B cell (primary cell): ENCODE data around the gene SORL1. TPM values are rescaled to one million over a fixed set of nuclear protein-coding genes. Genes with fewer than 3 reads are reported as not detected.

Source experiments
- ATAC-seq: fragments of 200-7000 bp; cut with Tn5 transposase; one replicate; pipeline ENCODE4 v1.10.0; 2021; ENCODE audit warnings: low read depth, mild to moderate bottlenecking, moderate number of reproducible peaks, moderate library complexity
- CTCF ChIA-PET: fragments of 350-600 bp; sonication (Branson Sonifier 250); formaldehyde crosslinking; loops from one replicate; lab custom pipeline; 2021; ENCODE audit warnings: antibody characterized with exemption, inconsistent platforms; lab: Charles Lee
- POLR2A ChIA-PET: fragments of 350-600 bp; sonication (Branson Sonifier 250); formaldehyde crosslinking; loops from one replicate; lab custom pipeline; 2021; ENCODE audit warnings: antibody characterized with exemption; lab: Charles Lee
- DNase-seq: peaks from one replicate; pipeline ENCODE4 v3.0.0; 2013
- H2AFZ ChIP-seq: 2 replicates; pipeline ENCODE4 v1.6.1; 2012; ENCODE audit warnings: mild to moderate bottlenecking, low read depth, low read length; ENCODE audit not compliant: insufficient read depth, poor library complexity, severe bottlenecking
- H3K27ac ChIP-seq, 2 donors: 1 replicate in 1 of 2; 2 replicates in 1 of 2; pipeline ENCODE4 v1.5.1; 2012 to 2013; ENCODE audit warnings: low read length in 2 of 2, mild to moderate bottlenecking in 2 of 2, moderate library complexity in 1 of 2
- H3K27me3 ChIP-seq, 4 experiments: fragments of 200-600 bp in 1 of 4; sonication (generic) in 1 of 4; replicated peaks in 1 of 4; 1 replicate in 2 of 4; 2 replicates in 2 of 4; pipeline versions ENCODE4 v1.6.1 to v1.7.0; 2013 to 2016; ENCODE audit warnings: low read length in 3 of 4, mild to moderate bottlenecking in 2 of 4, mixed read lengths in 1 of 4, moderate library complexity in 1 of 4; ENCODE audit not compliant: insufficient read depth in 4 of 4, control insufficient read depth in 3 of 4; ENCODE audit errors: control extremely low read depth in 1 of 4
- H3K36me3 ChIP-seq, 2 experiments: replicated peaks in 1 of 2; 1 replicate in 1 of 2; 2 replicates in 1 of 2; pipeline versions ENCODE4 v1.6.1 to v1.7.1; 2013; ENCODE audit warnings: low read length in 1 of 2; ENCODE audit not compliant: insufficient read depth in 2 of 2, control insufficient read depth in 1 of 2; ENCODE audit errors: control extremely low read depth in 1 of 2, extremely low read depth in 1 of 2
- H3K4me1 ChIP-seq, 2 donors: fragments of 200-600 bp in 1 of 2; sonication (generic) in 1 of 2; 1 replicate in 1 of 2; 2 replicates in 1 of 2; pipeline versions ENCODE4 v1.5.1 to v1.6.1; 2013 to 2017; ENCODE audit warnings: low read length in 2 of 2; ENCODE audit not compliant: control insufficient read depth in 2 of 2, insufficient read depth in 2 of 2
- H3K4me2 ChIP-seq: replicated peaks from 2 replicates; pipeline ENCODE3; 2012; ENCODE audit warnings: mild to moderate bottlenecking, low read depth, low read length; ENCODE audit not compliant: poor library complexity, severe bottlenecking
- H3K4me3 ChIP-seq, 5 experiments: fragments of 200-600 bp in 1 of 5; sonication (generic) in 1 of 5; 1 replicate in 3 of 5; 2 replicates in 2 of 5; pipeline versions ENCODE4 v1.5.1 to v1.7.0; 2011 to 2016; ENCODE audit warnings: low read length in 4 of 5, mild to moderate bottlenecking in 4 of 5, low read depth in 2 of 5, control low read depth in 1 of 5, moderate library complexity in 1 of 5; ENCODE audit not compliant: insufficient read depth in 1 of 5; ENCODE audit errors: control extremely low read depth in 1 of 5, extremely low read depth in 1 of 5
- H3K79me2 ChIP-seq: fragments of 200-600 bp; sonication (generic); one replicate; pipeline ENCODE4 v1.6.0; 2016; ENCODE audit warnings: low read length; ENCODE audit not compliant: control insufficient read depth, insufficient read depth
- H3K9ac ChIP-seq: fragments of 200-600 bp; sonication (generic); 2 replicates; pipeline ENCODE4 v1.6.1; 2017; ENCODE audit warnings: mild to moderate bottlenecking, low read length, moderate library complexity
- H3K9me3 ChIP-seq, 3 donors: one replicate each; pipeline versions ENCODE4 v1.6.1 to v1.7.1; 2013; ENCODE audit warnings: low read length in 2 of 3; ENCODE audit not compliant: control insufficient read depth in 2 of 3, insufficient read depth in 1 of 3; ENCODE audit errors: control extremely low read depth in 1 of 3
- H4K20me1 ChIP-seq: 2 replicates; pipeline ENCODE4 v1.6.0; 2012; ENCODE audit warnings: mild to moderate bottlenecking, low read length; ENCODE audit not compliant: insufficient read depth, control insufficient read depth, poor library complexity, severe bottlenecking
- H3K27ac Mint-ChIP-seq: one replicate; pipeline ENCODE4 v1.8.0; 2021; ENCODE audit warnings: mixed read lengths
- H3K27me3 Mint-ChIP-seq: one replicate; pipeline ENCODE4 v1.8.0; 2021; ENCODE audit warnings: mixed read lengths
- H3K4me1 Mint-ChIP-seq: one replicate; pipeline ENCODE4 v1.8.0; 2021; ENCODE audit warnings: mixed read lengths
- H3K4me3 Mint-ChIP-seq: one replicate; pipeline ENCODE4 v1.8.0; 2021; ENCODE audit warnings: mixed read lengths
- H3K9me3 Mint-ChIP-seq: one replicate; pipeline ENCODE4 v1.8.0; 2022; ENCODE audit warnings: mixed read lengths; ENCODE audit not compliant: insufficient read depth
- CTCF ChIP-seq: fragments of 200-600 bp; IDR thresholded peaks from one replicate; pipeline ENCODE4 v1.8.0; 2022; ENCODE audit warnings: antibody characterized with exemption, mild to moderate bottlenecking
- EZH2 ChIP-seq: IDR thresholded peaks from 2 replicates; pipeline ENCODE4 v1.6.1; 2012; ENCODE audit warnings: borderline replicate concordance, low read depth, mild to moderate bottlenecking, moderate library complexity, low read length; ENCODE audit not compliant: insufficient read depth, poor library complexity, severe bottlenecking
- WGBS: methylation state at CpG from one replicate; pipeline ENCODE4 v1.1.5; 2013; ENCODE audit warnings: missing lambda C conversion rate; ENCODE audit not compliant: insufficient coverage; 5-methylcytosine and 5-hydroxymethylcytosine counted together
- intact Hi-C: fragments of 100-400 bp; cut with micrococcal nuclease; formaldehyde crosslinking; loops from one replicate; pipeline ENCODE4 v1.10.0; 2022
- polyA plus RNA-seq: library from polyadenylated mRNA; depleted of rRNA; stranded (reverse); fragments of >200 nt; gene quantifications from 2 replicates; pipeline ENCODE4 v1.2.3, GENCODE V29; 2012
- total RNA-seq, 2 donors: library from RNA; stranded (reverse); fragments of 120-200 nt in 1 of 2; gene quantifications; 1 replicate in 1 of 2; 2 replicates in 1 of 2; pipeline versions ENCODE4 v1.2.3 to v1.2.4, GENCODE V29; 2013 to 2022

Gene SORL1
- total and polyA plus RNA-seq, 2 donors (not counting 1 experiment from before 2014, with no cell fraction given), result 13.0 to 396 TPM

DNA sequence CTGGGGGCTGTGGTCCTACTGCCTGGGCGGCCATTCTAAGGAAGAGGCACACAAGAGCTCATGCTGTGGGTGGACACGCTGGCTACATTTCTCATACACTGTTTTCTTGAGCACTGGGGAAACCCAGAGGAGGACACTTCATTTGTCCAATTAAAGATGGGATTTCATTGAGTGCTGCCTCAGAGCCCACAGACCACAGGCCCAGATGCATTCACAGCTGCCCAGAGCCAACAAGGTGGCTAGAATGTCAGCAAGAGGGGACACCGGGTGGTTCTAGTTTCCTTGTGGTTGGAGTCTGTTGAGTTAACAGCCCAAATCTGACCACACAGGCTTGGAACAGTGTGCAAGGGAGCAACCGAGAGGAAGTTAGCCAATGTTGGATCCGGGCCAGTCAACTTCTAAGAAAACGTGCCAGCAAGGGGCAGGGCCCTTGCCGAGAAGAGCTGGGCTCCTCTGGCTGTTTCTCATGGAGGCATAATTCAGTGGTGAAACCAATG lies 35.0 kb upstream of the SORL1 start:
- no peak for ATAC-seq
- Histone ChIP-seq H3K4me2 (no peak overlapping the region), H3K4me1 (peaks cover 31 to 32% of the 10 kb centered on the region in 2 donors), H3K79me2 (no peaks in the 10 kb centered on the region), H3K4me3 (no peak overlapping the region), H4K20me1 (no peaks in the 10 kb centered on the region), H2AFZ (peak overlapping the region; percentile 75), H3K9ac (no peak overlapping the region), H3K9me3 (peaks cover 0 to 5% (median 0%) of the 10 kb centered on the region in 3 donors), H3K36me3 (no peaks in the 10 kb centered on the region), H3K27me3 (no peaks in the 10 kb centered on the region), H3K27ac (peak overlapping the region in 1 of 2 donors; percentile 15)
- ChIA-PET CTCF (interaction anchor here (1.1 to 1.3 kb wide), 2 partner anchors 10 to 34 kb away, joined by 3 to 4 read pairs; no protein-coding TSS in a partner anchor), POLR2A (interaction anchor here (1.0 kb wide), 1 partner anchor 10 kb away, joined by 3 read pairs; no protein-coding TSS in a partner anchor)
- Mint-ChIP-seq H3K27me3 (no peaks in the 10 kb centered on the region), H3K4me1 (peaks cover 43% of the 10 kb centered on the region), H3K27ac (peak overlapping the region; percentile 46), H3K4me3 (peak overlapping the region; percentile 5), H3K9me3 (no peaks in the 10 kb centered on the region)
- DNase-seq, result no peak
- 15% methylated on average over 7 of the region's 7 CpGs for WGBS
- TF ChIP-seq EZH2 (no peak), CTCF (no peak)
- intact Hi-C loops, result no loop called here

GRCh38 chr11:121417607-121418006 lies 34.5 kb upstream of the SORL1 start:
- H3K9me3 ChIP-seq, result peaks cover 0 to 5% (median 0%) of the 10 kb centered on the region in 3 donors
- peak overlapping the region; percentile 75 for H2AFZ ChIP-seq
- Mint-ChIP-seq H3K4me1 (peaks cover 47% of the 10 kb centered on the region), H3K27ac (peak overlapping the region; percentile 46), H3K4me3 (peak overlapping the region; percentile 5), H3K9me3 (no peaks in the 10 kb centered on the region), H3K27me3 (no peaks in the 10 kb centered on the region)
- intact Hi-C loops, result no loop called here
- DNase-seq (no peak), ATAC-seq (no peak)
- H3K9ac ChIP-seq, result no peak overlapping the region
- CTCF ChIA-PET, result interaction anchor here (1.1 to 1.3 kb wide), 2 partner anchors 10 to 33 kb away, joined by 3 to 4 read pairs; no protein-coding TSS in a partner anchor
- H3K79me2 ChIP-seq, result no peaks in the 10 kb centered on the region
- H3K4me3 ChIP-seq, result no peak overlapping the region
- no peaks in the 10 kb centered on the region for H4K20me1 ChIP-seq
- TF ChIP-seq EZH2 (no peak), CTCF (no peak)
- POLR2A ChIA-PET, result interaction anchor here (1.0 kb wide), 1 partner anchor 10 kb away, joined by 3 read pairs; no protein-coding TSS in a partner anchor
- H3K4me1 ChIP-seq, result peaks cover 36% of the 10 kb centered on the region in 2 donors
- H3K4me2 ChIP-seq, result no peak overlapping the region
- H3K36me3 ChIP-seq, result no peaks in the 10 kb centered on the region
- no CpG with 5 or more reads among the region's 2 CpGs for WGBS
- peak overlapping the region in 1 of 2 donors; percentile 15 for H3K27ac ChIP-seq
- no peaks in the 10 kb centered on the region for H3K27me3 ChIP-seq
